Measurements from ENCODE around the gene SCAF1.

SCAF1 gene

GRCh38 chr19:49687150-49687549 is 45.1 kb downstream of the SCAF1 start:
- DNase-seq (ENCODE audit: low spot score): no peak

DNA sequence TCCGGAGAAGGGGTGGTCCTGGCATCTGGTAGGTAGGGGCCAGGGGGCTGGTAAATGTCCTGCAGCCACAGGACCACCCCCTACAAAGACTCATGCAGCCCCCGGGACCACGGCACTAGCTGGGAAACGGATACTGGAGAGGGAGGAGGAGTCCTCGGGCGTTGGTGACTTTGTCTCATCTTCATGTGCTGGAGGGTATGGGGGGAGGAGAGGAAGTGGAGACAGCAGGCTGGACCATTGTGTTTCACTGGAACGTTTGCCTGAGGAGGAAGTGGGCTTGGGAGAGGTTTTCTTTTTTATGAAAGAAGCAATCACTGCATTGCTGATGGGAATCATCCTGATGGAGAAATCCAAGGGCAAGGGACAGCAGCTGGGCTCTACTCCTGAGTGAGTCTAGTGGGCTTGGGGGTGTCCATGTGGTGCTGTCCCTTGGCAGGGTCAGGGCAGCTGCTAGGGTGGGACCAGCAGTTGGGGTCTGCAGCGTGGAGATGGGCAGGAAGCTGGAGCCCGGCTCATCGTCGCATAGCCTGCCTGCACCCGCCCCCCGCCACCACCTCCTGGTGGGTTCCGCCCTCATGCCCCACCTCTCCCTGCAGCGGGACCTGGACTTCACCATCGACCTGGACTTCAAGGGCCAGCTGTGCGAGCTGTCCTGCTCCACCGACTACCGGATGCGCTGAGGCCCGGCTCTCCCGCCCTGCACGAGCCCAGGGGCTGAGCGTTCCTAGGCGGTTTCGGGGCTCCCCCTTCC is 45.7 kb downstream of the SCAF1 start:
- DNase-seq (ENCODE audit: low spot score): no peak

GRCh38 chr19:49688531-49689132 is 46.6 kb downstream of the SCAF1 start:
- no peak for DNase-seq (ENCODE audit: low spot score)

GRCh38 chr19:49689133-49690078 is 47.4 kb downstream of the SCAF1 start, which contains the start of gene ADM5:
Gene ADM5, plus strand, starts transcription at chr19:49689594. Its CDS starts 244 bp downstream, at chr19:49689838.
- DNase-seq (ENCODE audit: low spot score): peak; percentile 46

GRCh38 chr19:49690079-49690655 is 48.2 kb downstream of the SCAF1 start:
- DNase-seq (ENCODE audit: low spot score): no peak

GRCh38 chr19:49690656-49691242 is 48.7 kb downstream of the SCAF1 start, which contains the start of gene CPT1C:
Gene CPT1C, plus strand, starts transcription at chr19:49691116. Its CDS starts 1,137 bp downstream, at chr19:49692253.
- DNase-seq (ENCODE audit: low spot score): peak; percentile 96

DNA sequence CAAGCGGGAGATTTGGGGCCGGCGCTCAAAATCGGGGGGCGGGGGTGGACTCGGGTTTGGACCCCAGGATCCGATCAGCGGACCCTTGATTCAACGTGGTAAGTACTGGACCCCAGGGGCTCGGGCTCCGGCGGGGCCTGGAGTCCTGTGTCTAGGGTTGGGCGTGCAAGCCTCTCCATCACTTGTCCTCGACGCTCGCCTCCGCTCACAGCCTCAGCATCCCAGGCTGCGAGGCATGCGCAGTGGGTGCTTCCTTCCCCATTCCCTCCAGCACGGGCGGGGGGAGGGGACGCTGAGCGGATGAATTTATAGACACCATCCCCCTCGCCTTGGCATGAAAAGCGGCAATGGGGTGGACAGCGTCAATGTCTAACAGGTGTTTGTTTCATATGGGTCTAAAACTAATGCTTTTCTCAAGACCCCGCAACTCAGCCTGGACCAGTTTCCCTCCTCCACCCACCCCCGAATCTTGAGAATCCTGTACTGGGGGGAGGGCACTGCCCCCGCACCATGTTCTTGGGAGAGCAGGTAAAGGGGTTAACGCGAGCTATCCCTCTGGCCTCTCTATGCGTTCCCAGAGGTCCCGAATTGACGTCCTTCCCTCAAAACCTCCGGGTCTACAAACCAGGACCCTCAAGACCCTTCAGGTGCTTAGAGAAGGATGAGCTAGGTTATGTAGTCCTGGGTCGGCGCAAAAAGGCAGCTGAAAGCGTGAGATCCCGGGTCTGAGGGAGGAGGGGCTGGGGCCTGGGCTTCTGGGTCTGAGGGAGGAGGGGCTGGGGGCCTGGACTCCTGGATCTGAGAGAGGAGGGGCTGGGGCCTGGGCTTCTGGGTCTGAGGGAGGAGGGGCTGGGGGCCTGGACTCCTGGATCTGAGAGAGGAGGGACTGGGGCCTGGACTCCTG is 49.5 kb downstream of the SCAF1 start:
- peak; percentile 95 for DNase-seq (ENCODE audit: low spot score)

- no peak for DNase-seq (ENCODE audit: low spot score)
Observed at GRCh38 chr19:49692147-49692506, 50.1 kb downstream of the SCAF1 start.

GRCh38 chr19:49696115-49696514 is 54.1 kb downstream of the SCAF1 start:
- no peak for DNase-seq (ENCODE audit: low spot score)

DNA sequence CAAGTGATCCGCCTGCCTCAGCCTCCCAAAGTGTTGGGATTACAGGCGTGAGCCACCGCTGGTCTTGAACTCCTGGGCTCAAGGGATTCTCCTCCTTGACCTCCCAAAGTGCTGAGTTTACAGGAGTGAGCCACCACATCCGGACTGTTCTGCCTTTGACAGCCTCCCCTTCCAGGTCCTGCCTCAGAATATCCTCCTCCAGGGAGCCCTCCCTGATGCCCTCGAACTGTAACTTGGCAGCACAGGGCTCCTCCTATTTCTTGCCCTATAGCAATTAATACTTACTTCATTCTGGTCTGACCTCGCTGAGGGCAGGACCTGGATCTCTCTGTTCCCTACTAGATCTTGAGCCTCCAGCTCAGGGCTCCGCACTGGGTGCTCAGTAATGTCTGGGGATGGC is 54.9 kb downstream of the SCAF1 start:
- DNase-seq (ENCODE audit: low spot score): no peak

- DNase-seq (ENCODE audit: low spot score): no peak
Observed at GRCh38 chr19:49699364-49699763, 57.4 kb downstream of the SCAF1 start.

DNA sequence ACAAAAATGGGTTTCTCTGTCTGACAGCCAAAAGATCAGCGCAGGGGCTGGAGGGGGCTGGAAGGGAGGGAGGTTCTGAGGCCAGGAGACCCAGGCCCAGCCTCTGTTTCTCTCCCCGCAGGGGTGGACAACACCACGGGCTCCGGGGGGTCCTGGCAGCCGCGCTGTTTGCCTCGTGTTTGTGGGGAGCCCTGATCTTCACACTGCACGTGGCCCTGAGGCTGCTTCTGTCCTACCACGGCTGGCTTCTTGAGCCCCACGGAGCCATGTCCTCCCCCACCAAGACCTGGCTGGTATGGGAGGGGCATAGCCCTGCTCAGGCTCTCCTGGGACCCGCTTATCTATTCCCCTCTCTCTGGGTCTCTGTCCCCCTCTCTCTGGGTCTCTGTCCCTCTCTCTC is 58.6 kb downstream of the SCAF1 start:
- DNase-seq (ENCODE audit: low spot score): no peak

- DNase-seq (ENCODE audit: low spot score): no peak
Observed at GRCh38 chr19:49701271-49701786, 59.3 kb downstream of the SCAF1 start.

DNA sequence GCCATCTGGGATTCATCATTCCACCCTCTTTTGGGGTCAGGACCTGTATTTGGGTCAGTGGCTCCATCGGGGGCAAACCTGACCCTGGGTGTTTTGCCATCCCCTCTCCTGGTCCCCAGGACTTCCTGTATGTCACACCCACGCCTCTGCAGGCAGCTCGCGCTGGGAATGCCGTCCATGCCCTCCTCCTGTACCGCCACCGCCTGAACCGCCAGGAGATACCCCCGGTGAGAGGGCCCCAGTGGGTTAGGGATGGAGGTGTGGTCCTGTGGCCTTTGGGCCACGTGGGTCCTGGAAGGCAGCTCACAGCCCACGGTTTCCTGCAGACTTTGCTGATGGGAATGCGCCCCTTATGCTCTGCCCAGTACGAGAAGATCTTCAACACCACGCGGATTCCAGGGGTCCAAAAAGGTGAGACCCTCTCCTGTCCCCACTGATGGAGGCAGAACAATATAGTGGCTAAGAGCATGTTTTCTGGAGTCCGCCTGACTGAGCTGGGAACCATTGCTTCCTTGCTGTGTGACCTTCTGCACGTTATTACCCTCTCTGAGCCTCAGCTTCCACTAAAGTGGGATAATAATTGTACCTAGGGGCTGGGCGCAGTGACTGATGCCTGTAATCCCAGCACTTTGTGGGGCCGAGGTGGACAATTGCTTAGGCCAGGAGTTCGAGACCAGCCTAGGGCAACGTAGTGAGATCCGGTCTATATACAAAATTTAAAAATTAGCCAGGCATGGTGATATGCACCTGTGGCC is 63.1 kb downstream of the SCAF1 start:
- DNase-seq (ENCODE audit: low spot score): no peak

DNA sequence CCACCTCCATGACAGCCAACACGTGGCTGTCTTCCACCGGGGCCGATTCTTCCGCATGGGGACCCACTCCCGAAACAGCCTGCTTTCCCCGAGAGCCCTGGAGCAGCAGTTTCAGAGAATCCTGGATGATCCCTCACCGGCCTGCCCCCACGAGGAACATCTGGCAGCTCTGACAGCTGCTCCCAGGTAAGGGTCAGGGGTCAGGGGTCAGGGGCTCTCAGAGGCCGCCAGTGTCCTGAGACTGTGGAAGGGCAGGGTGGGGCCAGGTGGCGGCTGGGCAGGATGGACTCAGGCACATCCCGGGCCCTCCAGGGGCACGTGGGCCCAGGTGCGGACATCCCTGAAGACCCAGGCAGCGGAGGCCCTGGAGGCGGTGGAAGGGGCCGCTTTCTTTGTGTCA is 63.9 kb downstream of the SCAF1 start:
- no peak for DNase-seq (ENCODE audit: low spot score)

Measured in AG08396 (cell line).